CD14-positive monocyte (primary cell): ENCODE measurements around the gene FNDC11. TPM values are rescaled to one million over a fixed set of nuclear protein-coding genes. Genes with fewer than 3 reads are reported as not detected.

Experiments used
- DNase-seq, 3 donors: peaks; one replicate each; pipeline ENCODE4 v3.0.0-alpha.2; 2011 to 2022
- H2AFZ ChIP-seq: 2 replicates; pipeline ENCODE4 v1.6.0; 2012; ENCODE audit warnings: mild to moderate bottlenecking, low read depth, low read length, inconsistent platforms; ENCODE audit not compliant: insufficient read depth, poor library complexity, severe bottlenecking
- H3K27ac ChIP-seq, 2 donors: 1 replicate in 1 of 2; 2 replicates in 1 of 2; pipeline ENCODE4 v1.5.1; 2012 to 2013; ENCODE audit warnings: low read length in 2 of 2, control low read depth in 1 of 2, inconsistent platforms in 1 of 2, low read depth in 1 of 2, mild to moderate bottlenecking in 1 of 2
- H3K27me3 ChIP-seq, 2 donors: one replicate each; pipeline versions ENCODE4 v1.6.0 to v1.6.1; 2011 to 2013; ENCODE audit warnings: low read length in 2 of 2; ENCODE audit not compliant: control insufficient read depth in 2 of 2, insufficient read depth in 2 of 2
- H3K36me3 ChIP-seq, 2 donors: replicated peaks in 1 of 2; 1 replicate in 1 of 2; 2 replicates in 1 of 2; pipeline versions ENCODE4 v1.5.1 to v1.6.1; 2012 to 2013; ENCODE audit warnings: low read length in 2 of 2, control low read depth in 1 of 2, inconsistent platforms in 1 of 2, mild to moderate bottlenecking in 1 of 2; ENCODE audit not compliant: insufficient read depth in 2 of 2, control insufficient read depth in 1 of 2
- H3K4me1 ChIP-seq, 2 donors: 1 replicate in 1 of 2; 2 replicates in 1 of 2; pipeline versions ENCODE4 v1.5.1 to v1.6.1; 2012 to 2013; ENCODE audit warnings: low read length in 2 of 2, control low read depth in 1 of 2, inconsistent platforms in 1 of 2, mild to moderate bottlenecking in 1 of 2, moderate library complexity in 1 of 2; ENCODE audit not compliant: insufficient read depth in 2 of 2, control insufficient read depth in 1 of 2
- H3K4me2 ChIP-seq: replicated peaks from 2 replicates; pipeline ENCODE3; 2012; ENCODE audit warnings: low read length, moderate library complexity, mild to moderate bottlenecking; ENCODE audit not compliant: poor library complexity, severe bottlenecking; ENCODE audit errors: extremely low read depth
- H3K4me3 ChIP-seq, 3 experiments: fragments of 200-600 bp in 1 of 3; sonication (generic) in 1 of 3; replicated peaks in 1 of 3; 1 replicate in 2 of 3; 2 replicates in 1 of 3; pipeline ENCODE4 v1.5.1; 2011 to 2013; ENCODE audit warnings: low read length in 3 of 3, mild to moderate bottlenecking in 3 of 3, control low read depth in 2 of 3, low read depth in 2 of 3, inconsistent platforms in 1 of 3, moderate library complexity in 1 of 3
- H3K79me2 ChIP-seq: 2 replicates; pipeline ENCODE4 v1.6.0; 2012; ENCODE audit warnings: mild to moderate bottlenecking, control low read depth, inconsistent platforms, low read length, moderate library complexity; ENCODE audit not compliant: insufficient read depth
- H3K9ac ChIP-seq: 2 replicates; pipeline ENCODE4 v1.6.0; 2017; ENCODE audit warnings: low read length, mild to moderate bottlenecking; ENCODE audit not compliant: insufficient read depth, poor library complexity, severe bottlenecking
- H3K9me3 ChIP-seq, 2 donors: replicated peaks in 1 of 2; 1 replicate in 1 of 2; 2 replicates in 1 of 2; pipeline versions ENCODE4 v1.5.1 to v1.6.1; 2012 to 2013; ENCODE audit warnings: low read length in 2 of 2, control low read depth in 1 of 2; ENCODE audit not compliant: control insufficient read depth in 1 of 2, insufficient read depth in 1 of 2
- H4K20me1 ChIP-seq: 2 replicates; pipeline ENCODE4 v1.6.0; 2012; ENCODE audit warnings: mild to moderate bottlenecking, low read length, control low read depth, moderate library complexity; ENCODE audit not compliant: insufficient read depth
- H3K27ac Mint-ChIP-seq, 7 donors: one replicate each; pipeline ENCODE4 v1.8.0; 2020; ENCODE audit warnings: mild to moderate bottlenecking in 7 of 7, mixed read lengths in 7 of 7, moderate library complexity in 6 of 7, inconsistent platforms in 2 of 7
- H3K27me3 Mint-ChIP-seq, 3 donors: one replicate each; pipeline ENCODE4 v1.8.0; 2021 to 2022; ENCODE audit warnings: low read depth in 3 of 3, mild to moderate bottlenecking in 3 of 3, mixed read lengths in 3 of 3, moderate library complexity in 3 of 3, inconsistent platforms in 1 of 3
- H3K36me3 Mint-ChIP-seq, 2 donors: one replicate each; pipeline ENCODE4 v1.8.0; 2020; ENCODE audit warnings: mixed read lengths in 2 of 2, inconsistent platforms in 1 of 2, mild to moderate bottlenecking in 1 of 2
- H3K4me1 Mint-ChIP-seq: one replicate; pipeline ENCODE4 v1.8.0; 2020; ENCODE audit warnings: mild to moderate bottlenecking, mixed read lengths
- H3K4me3 Mint-ChIP-seq, 2 donors: one replicate each; pipeline ENCODE4 v1.8.0; 2020; ENCODE audit warnings: mild to moderate bottlenecking in 2 of 2, mixed read lengths in 2 of 2, moderate library complexity in 1 of 2
- H3K9me3 Mint-ChIP-seq, 7 donors: one replicate each; pipeline ENCODE4 v1.8.0; 2020 to 2022; ENCODE audit warnings: mixed read lengths in 7 of 7, mild to moderate bottlenecking in 6 of 7, moderate library complexity in 6 of 7, inconsistent platforms in 2 of 7
- WGBS: methylation state at CpG from one replicate; pipeline ENCODE4 v1.1.5; 2013; ENCODE audit warnings: missing lambda C conversion rate; ENCODE audit not compliant: insufficient coverage; 5-methylcytosine and 5-hydroxymethylcytosine counted together
- intact Hi-C, 2 donors: fragments of 100-400 bp; cut with micrococcal nuclease; formaldehyde crosslinking; loops; one replicate each; pipeline versions ENCODE4 v1.15.0 to v1.15.1; 2023
- polyA plus RNA-seq, 3 donors: library from polyadenylated mRNA; depleted of rRNA in 1 of 3; unstranded in 2 of 3; stranded (reverse) in 1 of 3; fragments of 300-500 nt in 2 of 3; fragments of >200 nt in 1 of 3; fragmentation: Illumina TruSeq in 2 of 3; gene quantifications; 1 replicate in 2 of 3; 2 replicates in 1 of 3; pipeline ENCODE4 v1.2.3, GENCODE V29; 2012 to 2021
- TF ChIP-seq, protein P1 (sequence below): fragments of 200-600 bp; IDR thresholded peaks from one replicate; pipeline ENCODE4 v1.8.0; 2022; ENCODE audit warnings: antibody characterized with exemption, mild to moderate bottlenecking

Gene FNDC11
- polyA plus RNA-seq, 3 donors: 0.23 TPM; not detected in 2

DNA sequence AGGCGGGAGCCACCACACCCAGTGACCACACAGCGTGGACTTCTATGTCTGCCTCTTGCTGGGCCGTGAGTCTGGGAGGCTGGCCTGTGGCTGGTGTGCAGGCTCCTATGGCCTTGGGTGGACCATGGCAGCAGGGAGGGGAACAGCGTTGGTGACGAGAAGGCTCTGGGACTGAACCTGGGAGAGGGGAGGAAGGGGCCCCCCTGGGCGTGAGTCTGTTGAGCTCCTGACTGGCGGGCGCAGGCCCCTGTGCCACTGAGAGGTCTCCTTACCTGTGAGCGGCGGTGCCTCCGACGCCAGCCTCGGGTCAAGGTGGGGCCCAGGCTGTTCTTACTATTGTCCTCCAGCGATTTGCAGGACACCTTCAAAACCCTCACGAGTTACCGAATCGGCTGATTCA is 32.8 kb downstream of the FNDC11 start:
- peaks cover 9 to 19% (median 14%) of the 10 kb centered on the region in 3 donors for H3K27me3 Mint-ChIP-seq
- Histone ChIP-seq H3K27me3 (no peaks in the 10 kb centered on the region), H2AFZ (no peak overlapping the region), H3K9me3 (no peaks in the 10 kb centered on the region), H3K4me1 (peaks cover 0 to 7% of the 10 kb centered on the region in 2 donors), H3K36me3 (peaks cover 17 to 29% of the 10 kb centered on the region in 2 donors), H3K4me2 (no peak overlapping the region), H3K79me2 (no peaks in the 10 kb centered on the region), H3K9ac (no peak overlapping the region), H3K4me3 (no peak overlapping the region), H3K27ac (no peak overlapping the region), H4K20me1 (peaks cover 4% of the 10 kb centered on the region)
- peaks cover 34 to 46% of the 10 kb centered on the region in 2 donors for H3K36me3 Mint-ChIP-seq
- WGBS: 89% methylated on average over 16 of the region's 17 CpGs
- no peaks in the 10 kb centered on the region for H3K9me3 Mint-ChIP-seq
- DNase-seq: no peak
- intact Hi-C loops: no loop called here
- H3K4me3 Mint-ChIP-seq: no peak overlapping the region
- peaks cover 13% of the 10 kb centered on the region for H3K4me1 Mint-ChIP-seq
- no peak overlapping the region for H3K27ac Mint-ChIP-seq
- TF ChIP-seq, protein P1, sequence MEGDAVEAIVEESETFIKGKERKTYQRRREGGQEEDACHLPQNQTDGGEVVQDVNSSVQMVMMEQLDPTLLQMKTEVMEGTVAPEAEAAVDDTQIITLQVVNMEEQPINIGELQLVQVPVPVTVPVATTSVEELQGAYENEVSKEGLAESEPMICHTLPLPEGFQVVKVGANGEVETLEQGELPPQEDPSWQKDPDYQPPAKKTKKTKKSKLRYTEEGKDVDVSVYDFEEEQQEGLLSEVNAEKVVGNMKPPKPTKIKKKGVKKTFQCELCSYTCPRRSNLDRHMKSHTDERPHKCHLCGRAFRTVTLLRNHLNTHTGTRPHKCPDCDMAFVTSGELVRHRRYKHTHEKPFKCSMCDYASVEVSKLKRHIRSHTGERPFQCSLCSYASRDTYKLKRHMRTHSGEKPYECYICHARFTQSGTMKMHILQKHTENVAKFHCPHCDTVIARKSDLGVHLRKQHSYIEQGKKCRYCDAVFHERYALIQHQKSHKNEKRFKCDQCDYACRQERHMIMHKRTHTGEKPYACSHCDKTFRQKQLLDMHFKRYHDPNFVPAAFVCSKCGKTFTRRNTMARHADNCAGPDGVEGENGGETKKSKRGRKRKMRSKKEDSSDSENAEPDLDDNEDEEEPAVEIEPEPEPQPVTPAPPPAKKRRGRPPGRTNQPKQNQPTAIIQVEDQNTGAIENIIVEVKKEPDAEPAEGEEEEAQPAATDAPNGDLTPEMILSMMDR: no peak

DNA sequence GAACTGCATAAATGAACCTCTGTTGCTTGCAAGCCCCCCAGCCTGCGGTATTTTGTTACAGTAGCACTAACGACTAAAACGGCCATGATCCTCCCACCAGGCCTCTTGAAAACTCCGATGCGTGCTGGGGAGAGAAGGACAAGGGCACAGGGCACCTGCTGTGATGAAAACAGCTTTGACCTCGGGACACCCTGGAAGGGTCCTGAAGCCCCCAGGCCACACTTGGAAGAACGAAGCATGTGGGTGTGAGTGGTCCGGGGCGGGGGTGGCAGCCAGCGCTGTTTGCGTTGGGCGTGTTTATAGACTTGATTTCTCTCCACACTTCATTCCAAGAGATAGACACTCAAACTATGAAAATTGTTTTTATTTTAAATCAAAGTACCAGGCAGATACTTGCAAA is 33.3 kb downstream of the FNDC11 start:
- Histone ChIP-seq H3K79me2 (no peaks in the 10 kb centered on the region), H3K9ac (no peak overlapping the region), H2AFZ (no peak overlapping the region), H3K4me3 (no peak overlapping the region), H3K4me2 (no peak overlapping the region), H3K9me3 (no peaks in the 10 kb centered on the region), H4K20me1 (peaks cover 4% of the 10 kb centered on the region), H3K36me3 (peaks cover 21 to 34% of the 10 kb centered on the region in 2 donors), H3K4me1 (peaks cover 0 to 7% of the 10 kb centered on the region in 2 donors), H3K27ac (no peak overlapping the region), H3K27me3 (no peaks in the 10 kb centered on the region)
- TF ChIP-seq, protein P1: no peak
- intact Hi-C loops: no loop called here
- Mint-ChIP-seq H3K4me3 (no peak overlapping the region), H3K9me3 (no peaks in the 10 kb centered on the region), H3K27me3 (peaks cover 9 to 16% (median 12%) of the 10 kb centered on the region in 3 donors), H3K36me3 (peaks cover 38 to 51% of the 10 kb centered on the region in 2 donors), H3K27ac (peak overlapping the region in 1 of 7 donors; percentile 54), H3K4me1 (peaks cover 13% of the 10 kb centered on the region)
- DNase-seq: no peak
- 89% methylated on average over 5 of the region's 12 CpGs for whole genome bisulfite sequencing
